GM23248 (cell line): ENCODE results near the gene RITA1.

Experiments used
- EZH2 ChIP-seq: fragments of 200-600 bp; sonication (generic); IDR thresholded peaks from 2 replicates; pipeline ENCODE4 v1.6.1; 2018; ENCODE audit warnings: antibody characterized with exemption, mild to moderate bottlenecking; ENCODE audit not compliant: insufficient read depth, poor library complexity, severe bottlenecking
- EZH2phosphoT487 ChIP-seq: fragments of 200-600 bp; sonication (generic); IDR thresholded peaks from 2 replicates; pipeline ENCODE4 v1.6.1; 2018; ENCODE audit warnings: antibody characterized with exemption, moderate library complexity, mild to moderate bottlenecking, low read depth; ENCODE audit not compliant: insufficient read depth

DNA sequence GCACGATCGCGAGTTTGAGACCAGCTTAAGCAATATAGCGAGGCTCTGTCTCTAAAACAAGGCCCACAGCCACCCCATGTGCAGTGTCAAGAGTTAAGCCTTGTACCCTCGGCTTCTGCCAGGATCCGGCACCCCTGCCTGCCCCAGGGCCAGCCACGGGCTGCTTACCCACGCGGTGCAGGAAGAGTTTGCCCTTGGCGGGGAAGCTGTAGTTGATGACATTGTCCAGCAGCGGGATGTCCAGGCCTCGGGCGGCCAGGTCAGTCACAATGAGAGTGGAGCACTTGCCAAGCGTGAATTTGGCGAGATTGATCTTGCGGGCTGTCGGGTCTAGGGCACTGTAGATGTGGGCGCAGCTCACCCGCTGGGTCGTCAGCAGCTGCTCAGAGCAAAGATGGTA is 13.3 kb upstream of the RITA1 start:
- TF ChIP-seq EZH2 (no peak), EZH2phosphoT487 (no peak)
